Lower lobe of right lung (tissue), 2 donors: ENCODE results near the gene BCO2. TPM values are rescaled to one million over a fixed set of nuclear protein-coding genes. Genes with fewer than 3 reads are reported as not detected.

Source experiments
- ATAC-seq, 2 donors: fragments of 200-7000 bp; cut with Tn5 transposase; one replicate each; pipeline ENCODE4 v1.9.1; 2020 to 2022; ENCODE audit warnings: mild to moderate bottlenecking in 2 of 2, moderate library complexity in 2 of 2
- DNase-seq: peaks from one replicate; pipeline ENCODE4 v3.0.0-alpha.2; 2020
- H3K27ac ChIP-seq: fragments of 200-600 bp; one replicate; pipeline ENCODE4 v1.8.0; 2022
- H3K27me3 ChIP-seq: fragments of 200-600 bp; one replicate; pipeline ENCODE4 v1.8.0; 2022; ENCODE audit warnings: low read depth
- H3K36me3 ChIP-seq: fragments of 200-600 bp; one replicate; pipeline ENCODE4 v1.8.0; 2022; ENCODE audit warnings: mild to moderate bottlenecking
- H3K4me1 ChIP-seq: fragments of 200-600 bp; one replicate; pipeline ENCODE4 v1.8.0; 2022
- H3K4me3 ChIP-seq: fragments of 200-600 bp; one replicate; pipeline ENCODE4 v1.8.0; 2022; ENCODE audit warnings: mild to moderate bottlenecking
- H3K9me3 ChIP-seq: fragments of 200-600 bp; one replicate; pipeline ENCODE4 v1.8.0; 2022
- CTCF ChIP-seq: fragments of 200-600 bp; IDR thresholded peaks from one replicate; pipeline ENCODE4 v1.8.0; 2022; ENCODE audit warnings: antibody characterized with exemption, mild to moderate bottlenecking
- intact Hi-C: fragments of 100-400 bp; cut with DNase I; formaldehyde crosslinking; loops from one replicate; pipeline ENCODE4 v1.11.0; 2022
- total RNA-seq: library from RNA; stranded (reverse); fragmentation: NEBNext Ultra II Directional; extraction: Animal tissue kit (Norgen Biotek cat#: 25700); gene quantifications from one replicate; pipeline ENCODE4 v1.2.1, GENCODE V29; 2021
- donor health status: DM: no; HTN: yes; CAD: no; lungs with severe emphysema.

Gene BCO2
- total RNA-seq, 1 donor from 2014 or later = 8.9 TPM

- no peak overlapping the region for H3K27ac ChIP-seq
- no peaks in the 10 kb centered on the region for H3K36me3 ChIP-seq
- no peak for TF ChIP-seq CTCF
- no peaks in the 10 kb centered on the region for H3K9me3 ChIP-seq
- H3K27me3 ChIP-seq = no peaks in the 10 kb centered on the region
- intact Hi-C loops = no loop called here
- ATAC-seq (no peak), DNase-seq (no peak)
- H3K4me1 ChIP-seq = no peaks in the 10 kb centered on the region
- H3K4me3 ChIP-seq = no peak overlapping the region
Measured at GRCh38 chr11:112212290-112212689, 37.0 kb downstream of the BCO2 start.

GRCh38 chr11:112212710-112213109, 37.4 kb downstream of the BCO2 start:
- Histone ChIP-seq H3K4me3 (no peak overlapping the region), H3K4me1 (no peaks in the 10 kb centered on the region), H3K27ac (no peak overlapping the region), H3K36me3 (no peaks in the 10 kb centered on the region), H3K9me3 (no peaks in the 10 kb centered on the region), H3K27me3 (no peaks in the 10 kb centered on the region)
- no peak for TF ChIP-seq CTCF
- no peak for ATAC-seq
- intact Hi-C loops = no loop called here
- DNase-seq = no peak

GRCh38 chr11:112213753-112214152, 38.4 kb downstream of the BCO2 start:
- DNase-seq = no peak
- H3K9me3 ChIP-seq = no peaks in the 10 kb centered on the region
- ATAC-seq = no peak
- no peaks in the 10 kb centered on the region for H3K27me3 ChIP-seq
- no peaks in the 10 kb centered on the region for H3K4me1 ChIP-seq
- no peak overlapping the region for H3K27ac ChIP-seq
- TF ChIP-seq CTCF = no peak
- no peaks in the 10 kb centered on the region for H3K36me3 ChIP-seq
- intact Hi-C loops = no loop called here
- no peak overlapping the region for H3K4me3 ChIP-seq

GRCh38 chr11:112215621-112216020, 40.3 kb downstream of the BCO2 start:
- Histone ChIP-seq H3K9me3 (no peaks in the 10 kb centered on the region), H3K4me1 (peaks cover 3% of the 10 kb centered on the region), H3K27me3 (no peaks in the 10 kb centered on the region), H3K4me3 (no peak overlapping the region), H3K36me3 (no peaks in the 10 kb centered on the region), H3K27ac (no peak overlapping the region)
- no peak for TF ChIP-seq CTCF
- no peak for ATAC-seq
- no peak for DNase-seq
- intact Hi-C loops = no loop called here

- no peaks in the 10 kb centered on the region for H3K27me3 ChIP-seq
- H3K9me3 ChIP-seq = no peaks in the 10 kb centered on the region
- DNase-seq = no peak
- no peak for TF ChIP-seq CTCF
- no peak overlapping the region for H3K4me3 ChIP-seq
- no peaks in the 10 kb centered on the region for H3K36me3 ChIP-seq
- no peak overlapping the region for H3K27ac ChIP-seq
- no peak for ATAC-seq
- H3K4me1 ChIP-seq = peaks cover 10% of the 10 kb centered on the region
- intact Hi-C loops = no loop called here
Measured at GRCh38 chr11:112216561-112217105, 41.3 kb downstream of the BCO2 start.
